ENCODE data around the gene PLXNA2.

PLXNA2 gene

GRCh38 chr1:208060215-208060869, 183.8 kb downstream of the PLXNA2 start:
- Histone ChIP-seq H3K4me3 (ENCODE audit: low read depth in 1 of 2, low read length in 2 of 2) (no peak overlapping the region), H3K4me1 (ENCODE audit: control insufficient read depth in 1 of 2, insufficient read depth in 2 of 2, low read length in 2 of 2) (peaks cover 0 to 5% of the 10 kb centered on the region in 2 donors), H3K36me3 (ENCODE audit: control insufficient read depth in 1 of 2, insufficient read depth in 2 of 2, low read length in 2 of 2) (peaks cover 23 to 24% of the 10 kb centered on the region in 2 donors), H3K9me3 (ENCODE audit: control insufficient read depth in 1 of 2, low read length in 2 of 2) (no peaks in the 10 kb centered on the region), H3K27me3 (ENCODE audit: low read depth, low read length) (no peaks in the 10 kb centered on the region), H3K27ac (ENCODE audit: low read length) (no peak overlapping the region)

GRCh38 chr1:208059409-208060001, 184.7 kb downstream of the PLXNA2 start:
- Histone ChIP-seq H3K27ac (ENCODE audit: low read length) (no peak overlapping the region), H3K4me1 (ENCODE audit: control insufficient read depth in 1 of 2, insufficient read depth in 2 of 2, low read length in 2 of 2) (peaks cover 0 to 5% of the 10 kb centered on the region in 2 donors), H3K27me3 (ENCODE audit: low read depth, low read length) (no peaks in the 10 kb centered on the region), H3K9me3 (ENCODE audit: control insufficient read depth in 1 of 2, low read length in 2 of 2) (no peaks in the 10 kb centered on the region), H3K4me3 (ENCODE audit: low read depth in 1 of 2, low read length in 2 of 2) (no peak overlapping the region), H3K36me3 (ENCODE audit: control insufficient read depth in 1 of 2, insufficient read depth in 2 of 2, low read length in 2 of 2) (peaks cover 25 to 27% of the 10 kb centered on the region in 2 donors)

- H3K4me3 ChIP-seq (ENCODE audit: low read depth in 1 of 2, low read length in 2 of 2) = no peak overlapping the region
- H3K27ac ChIP-seq (ENCODE audit: low read length) = no peak overlapping the region
- no peaks in the 10 kb centered on the region for H3K9me3 ChIP-seq (ENCODE audit: control insufficient read depth in 1 of 2, low read length in 2 of 2)
- H3K27me3 ChIP-seq (ENCODE audit: low read depth, low read length) = no peaks in the 10 kb centered on the region
- H3K36me3 ChIP-seq (ENCODE audit: control insufficient read depth in 1 of 2, insufficient read depth in 2 of 2, low read length in 2 of 2) = peaks cover 32 to 34% of the 10 kb centered on the region in 2 donors
- H3K4me1 ChIP-seq (ENCODE audit: control insufficient read depth in 1 of 2, insufficient read depth in 2 of 2, low read length in 2 of 2) = peaks cover 0 to 5% of the 10 kb centered on the region in 2 donors
Measured at GRCh38 chr1:208058756-208059155, 185.4 kb downstream of the PLXNA2 start.

GRCh38 chr1:208058267-208058666, 185.9 kb downstream of the PLXNA2 start:
- Histone ChIP-seq H3K9me3 (ENCODE audit: control insufficient read depth in 1 of 2, low read length in 2 of 2) (no peaks in the 10 kb centered on the region), H3K27ac (ENCODE audit: low read length) (no peak overlapping the region), H3K27me3 (ENCODE audit: low read depth, low read length) (no peaks in the 10 kb centered on the region), H3K4me1 (ENCODE audit: control insufficient read depth in 1 of 2, insufficient read depth in 2 of 2, low read length in 2 of 2) (peaks cover 0 to 5% of the 10 kb centered on the region in 2 donors), H3K36me3 (ENCODE audit: control insufficient read depth in 1 of 2, insufficient read depth in 2 of 2, low read length in 2 of 2) (peaks cover 37 to 39% of the 10 kb centered on the region in 2 donors), H3K4me3 (ENCODE audit: low read depth in 1 of 2, low read length in 2 of 2) (no peak overlapping the region)

- no peaks in the 10 kb centered on the region for H3K27me3 ChIP-seq (ENCODE audit: low read depth, low read length)
- no peak overlapping the region for H3K4me3 ChIP-seq (ENCODE audit: low read depth in 1 of 2, low read length in 2 of 2)
- H3K36me3 ChIP-seq (ENCODE audit: control insufficient read depth in 1 of 2, insufficient read depth in 2 of 2, low read length in 2 of 2) = peaks cover 49 to 50% of the 10 kb centered on the region in 2 donors
- no peak overlapping the region for H3K27ac ChIP-seq (ENCODE audit: low read length)
- peaks cover 0 to 5% of the 10 kb centered on the region in 2 donors for H3K4me1 ChIP-seq (ENCODE audit: control insufficient read depth in 1 of 2, insufficient read depth in 2 of 2, low read length in 2 of 2)
- no peaks in the 10 kb centered on the region for H3K9me3 ChIP-seq (ENCODE audit: control insufficient read depth in 1 of 2, low read length in 2 of 2)
Measured at GRCh38 chr1:208057056-208057455, 187.1 kb downstream of the PLXNA2 start.

- peaks cover 58 to 59% of the 10 kb centered on the region in 2 donors for H3K36me3 ChIP-seq (ENCODE audit: control insufficient read depth in 1 of 2, insufficient read depth in 2 of 2, low read length in 2 of 2)
- H3K4me1 ChIP-seq (ENCODE audit: control insufficient read depth in 1 of 2, insufficient read depth in 2 of 2, low read length in 2 of 2) = peaks cover 0 to 5% of the 10 kb centered on the region in 2 donors
- no peak overlapping the region for H3K4me3 ChIP-seq (ENCODE audit: low read depth in 1 of 2, low read length in 2 of 2)
- H3K27me3 ChIP-seq (ENCODE audit: low read depth, low read length) = no peaks in the 10 kb centered on the region
- H3K27ac ChIP-seq (ENCODE audit: low read length) = no peak overlapping the region
- no peaks in the 10 kb centered on the region for H3K9me3 ChIP-seq (ENCODE audit: control insufficient read depth in 1 of 2, low read length in 2 of 2)
Measured at GRCh38 chr1:208055535-208055934, 188.6 kb downstream of the PLXNA2 start.

GRCh38 chr1:208054911-208055379, 189.2 kb downstream of the PLXNA2 start:
- no peaks in the 10 kb centered on the region for H3K9me3 ChIP-seq (ENCODE audit: control insufficient read depth in 1 of 2, low read length in 2 of 2)
- peaks cover 0 to 5% of the 10 kb centered on the region in 2 donors for H3K4me1 ChIP-seq (ENCODE audit: control insufficient read depth in 1 of 2, insufficient read depth in 2 of 2, low read length in 2 of 2)
- no peaks in the 10 kb centered on the region for H3K27me3 ChIP-seq (ENCODE audit: low read depth, low read length)
- H3K27ac ChIP-seq (ENCODE audit: low read length) = no peak overlapping the region
- no peak overlapping the region for H3K4me3 ChIP-seq (ENCODE audit: low read depth in 1 of 2, low read length in 2 of 2)
- peaks cover 53 to 58% of the 10 kb centered on the region in 2 donors for H3K36me3 ChIP-seq (ENCODE audit: control insufficient read depth in 1 of 2, insufficient read depth in 2 of 2, low read length in 2 of 2)

- no peak overlapping the region for H3K4me3 ChIP-seq (ENCODE audit: low read depth in 1 of 2, low read length in 2 of 2)
- peaks cover 0 to under 1% of the 10 kb centered on the region in 2 donors for H3K4me1 ChIP-seq (ENCODE audit: control insufficient read depth in 1 of 2, insufficient read depth in 2 of 2, low read length in 2 of 2)
- H3K27ac ChIP-seq (ENCODE audit: low read length) = no peak overlapping the region
- H3K36me3 ChIP-seq (ENCODE audit: control insufficient read depth in 1 of 2, insufficient read depth in 2 of 2, low read length in 2 of 2) = peaks cover 48 to 58% of the 10 kb centered on the region in 2 donors
- H3K27me3 ChIP-seq (ENCODE audit: low read depth, low read length) = no peaks in the 10 kb centered on the region
- H3K9me3 ChIP-seq (ENCODE audit: control insufficient read depth in 1 of 2, low read length in 2 of 2) = no peaks in the 10 kb centered on the region
Measured at GRCh38 chr1:208054485-208054884, 189.7 kb downstream of the PLXNA2 start.

GRCh38 chr1:208053661-208054060, 190.5 kb downstream of the PLXNA2 start:
- H3K36me3 ChIP-seq (ENCODE audit: control insufficient read depth in 1 of 2, insufficient read depth in 2 of 2, low read length in 2 of 2) = peaks cover 45 to 60% of the 10 kb centered on the region in 2 donors
- no peaks in the 10 kb centered on the region for H3K4me1 ChIP-seq (ENCODE audit: control insufficient read depth in 1 of 2, insufficient read depth in 2 of 2, low read length in 2 of 2)
- H3K9me3 ChIP-seq (ENCODE audit: control insufficient read depth in 1 of 2, low read length in 2 of 2) = no peaks in the 10 kb centered on the region
- H3K27ac ChIP-seq (ENCODE audit: low read length) = no peak overlapping the region
- H3K27me3 ChIP-seq (ENCODE audit: low read depth, low read length) = no peaks in the 10 kb centered on the region
- no peak overlapping the region for H3K4me3 ChIP-seq (ENCODE audit: low read depth in 1 of 2, low read length in 2 of 2)

GRCh38 chr1:208052926-208053407, 191.2 kb downstream of the PLXNA2 start:
- Histone ChIP-seq H3K36me3 (ENCODE audit: control insufficient read depth in 1 of 2, insufficient read depth in 2 of 2, low read length in 2 of 2) (peaks cover 39 to 60% of the 10 kb centered on the region in 2 donors), H3K27me3 (ENCODE audit: low read depth, low read length) (no peaks in the 10 kb centered on the region), H3K4me3 (ENCODE audit: low read depth in 1 of 2, low read length in 2 of 2) (no peak overlapping the region), H3K9me3 (ENCODE audit: control insufficient read depth in 1 of 2, low read length in 2 of 2) (no peaks in the 10 kb centered on the region), H3K27ac (ENCODE audit: low read length) (no peak overlapping the region), H3K4me1 (ENCODE audit: control insufficient read depth in 1 of 2, insufficient read depth in 2 of 2, low read length in 2 of 2) (peaks cover 3 to 6% of the 10 kb centered on the region in 2 donors)

GRCh38 chr1:208052135-208052534, 192.0 kb downstream of the PLXNA2 start:
- H3K4me3 ChIP-seq (ENCODE audit: low read depth in 1 of 2, low read length in 2 of 2) = no peak overlapping the region
- H3K4me1 ChIP-seq (ENCODE audit: control insufficient read depth in 1 of 2, insufficient read depth in 2 of 2, low read length in 2 of 2) = peaks cover 9 to 15% of the 10 kb centered on the region in 2 donors
- peaks cover 38 to 61% of the 10 kb centered on the region in 2 donors for H3K36me3 ChIP-seq (ENCODE audit: control insufficient read depth in 1 of 2, insufficient read depth in 2 of 2, low read length in 2 of 2)
- no peaks in the 10 kb centered on the region for H3K9me3 ChIP-seq (ENCODE audit: control insufficient read depth in 1 of 2, low read length in 2 of 2)
- no peak overlapping the region for H3K27ac ChIP-seq (ENCODE audit: low read length)
- no peaks in the 10 kb centered on the region for H3K27me3 ChIP-seq (ENCODE audit: low read depth, low read length)
